ENCODE results near the gene TUBB4B.

The TUBB4B gene

GRCh38 chr9:137272241-137273094 is 31.4 kb downstream of the TUBB4B start:
- no peak for DNase-seq

DNA sequence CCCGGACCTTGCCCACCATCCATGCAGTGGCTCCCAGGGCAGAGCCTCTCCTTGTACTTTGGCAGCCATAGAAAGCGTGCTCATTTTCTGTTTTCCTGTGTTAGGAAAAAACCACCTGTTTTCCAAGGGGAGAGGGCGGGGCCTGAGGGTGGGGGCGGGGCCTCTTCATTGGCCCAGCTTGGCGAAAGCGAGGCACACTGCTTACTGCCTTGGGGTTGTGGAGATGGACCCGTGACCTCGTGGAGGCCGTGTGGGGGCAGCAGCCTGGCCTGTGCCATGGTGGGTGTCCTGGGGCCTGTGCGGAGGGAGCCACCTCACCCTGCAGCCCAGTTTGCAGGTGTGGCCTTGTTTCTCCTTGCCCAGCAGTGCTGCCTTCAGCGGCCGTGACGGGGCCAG is 32.0 kb downstream of the TUBB4B start:
- no peak for DNase-seq

GRCh38 chr9:137273611-137274320 is 32.7 kb downstream of the TUBB4B start:
- DNase-seq = no peak

DNA sequence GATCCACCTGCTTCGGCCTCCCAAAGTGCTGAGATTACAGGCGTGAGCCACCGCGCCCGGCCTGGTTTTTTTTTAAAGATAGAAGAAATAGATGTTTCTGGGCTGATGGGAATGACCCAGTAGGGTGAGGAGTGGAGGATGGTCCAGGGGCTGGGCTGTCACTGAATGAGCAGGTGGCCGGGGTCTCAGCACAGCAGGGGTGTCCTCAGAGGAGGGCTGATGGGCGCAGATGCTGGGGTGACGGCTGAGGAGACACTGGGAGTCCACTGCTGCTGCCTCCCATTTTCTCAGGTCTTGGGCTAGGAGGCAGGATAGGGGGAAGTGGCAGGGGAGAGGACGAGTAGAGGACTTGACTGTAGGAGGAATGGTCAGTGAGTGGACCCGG is 34.1 kb downstream of the TUBB4B start:
- DNase-seq = no peak

GRCh38 chr9:137275588-137276472 is 34.7 kb downstream of the TUBB4B start:
- no peak for DNase-seq

- no peak for DNase-seq
Observed at GRCh38 chr9:137276473-137277328, 35.6 kb downstream of the TUBB4B start.

- peak in 6 of 14 donors; percentile 19 to 45 (median 34) for DNase-seq
Observed at GRCh38 chr9:137277329-137278041, 36.4 kb downstream of the TUBB4B start, which contains the start of gene TOR4A. TSS of gene TOR4A (plus strand) at chr9:137277726. CDS start at chr9:137278690, 964 bp downstream.

GRCh38 chr9:137278061-137278701 is 37.1 kb downstream of the TUBB4B start:
- no peak for DNase-seq

GRCh38 chr9:137278721-137279711 is 37.9 kb downstream of the TUBB4B start:
- no peak for DNase-seq

DNA sequence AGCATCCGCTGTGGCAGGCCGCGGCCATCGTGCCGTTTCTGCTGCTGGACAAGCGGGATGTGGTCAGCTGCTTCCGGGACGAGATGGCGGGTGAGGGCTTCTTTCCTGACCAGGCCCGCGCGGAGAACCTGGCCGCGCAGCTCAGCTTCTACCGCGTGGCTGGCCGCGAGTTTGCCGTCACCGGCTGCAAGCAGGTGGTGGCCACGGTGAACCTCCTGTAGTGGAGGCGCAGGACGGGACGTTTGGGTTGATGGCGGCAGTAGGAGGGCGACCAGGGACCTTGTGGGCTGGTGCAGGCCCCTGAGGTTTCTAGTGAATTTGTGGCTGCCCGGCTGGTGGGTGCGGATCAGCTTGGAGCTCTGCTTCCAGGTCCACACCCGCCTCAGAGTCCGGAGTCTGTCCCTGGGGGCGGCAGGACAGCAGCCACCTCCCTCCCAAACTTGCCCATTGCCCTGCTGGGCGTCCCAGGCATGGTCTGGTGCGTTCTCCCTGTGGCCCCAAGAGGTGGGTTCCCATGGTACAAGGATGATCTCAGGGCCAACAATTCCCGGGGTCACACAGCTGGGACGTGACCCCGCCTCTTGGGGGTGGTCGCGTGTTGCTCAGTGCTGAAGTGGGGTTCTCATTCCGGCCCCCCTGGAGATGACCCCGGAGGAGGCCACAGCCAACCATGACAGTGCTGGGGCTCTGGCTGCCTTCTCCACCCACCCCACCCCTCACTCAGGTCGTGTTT is 38.8 kb downstream of the TUBB4B start:
- DNase-seq = no peak

- DNase-seq = no peak
Observed at GRCh38 chr9:137280474-137281344, 39.6 kb downstream of the TUBB4B start.

DNA sequence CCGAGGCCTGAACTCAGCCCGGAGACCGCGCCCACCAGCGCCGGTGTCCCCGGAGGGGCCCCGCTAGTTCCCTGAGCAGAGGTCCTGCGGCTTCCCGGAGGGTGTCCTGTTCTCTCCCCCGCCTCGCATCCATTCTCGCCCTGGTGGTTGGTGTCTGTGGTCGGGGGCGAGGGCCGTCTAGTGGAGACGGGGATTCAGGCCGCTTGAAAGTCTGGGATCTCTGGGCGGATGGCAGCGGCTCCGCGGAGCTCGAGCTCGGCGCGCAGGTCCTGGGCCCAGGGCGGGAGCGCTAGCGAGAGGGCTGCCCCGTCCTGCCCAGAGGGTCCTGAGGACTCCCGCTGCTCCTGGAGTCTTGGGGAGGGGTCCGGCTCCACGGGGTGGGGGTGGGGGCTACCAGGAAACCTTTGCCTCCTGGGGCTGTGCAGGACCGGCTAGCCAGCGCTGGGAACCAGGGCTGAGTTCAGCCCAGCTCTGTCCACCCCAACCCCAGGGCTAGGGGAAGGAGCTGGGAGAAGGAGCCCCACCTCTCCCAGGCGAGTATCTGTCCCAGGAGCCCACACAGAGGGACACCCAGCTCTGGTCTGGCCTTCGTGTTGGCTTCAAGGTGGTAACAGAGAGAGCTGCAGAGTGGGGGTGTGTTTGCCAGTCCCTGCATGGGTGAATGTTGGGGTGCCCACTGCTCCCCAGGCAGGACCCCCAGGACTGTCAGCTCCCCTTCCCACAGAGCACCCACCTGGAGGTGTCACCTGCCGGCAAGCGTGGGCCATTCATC is 40.4 kb downstream of the TUBB4B start:
- no peak for DNase-seq

DNA sequence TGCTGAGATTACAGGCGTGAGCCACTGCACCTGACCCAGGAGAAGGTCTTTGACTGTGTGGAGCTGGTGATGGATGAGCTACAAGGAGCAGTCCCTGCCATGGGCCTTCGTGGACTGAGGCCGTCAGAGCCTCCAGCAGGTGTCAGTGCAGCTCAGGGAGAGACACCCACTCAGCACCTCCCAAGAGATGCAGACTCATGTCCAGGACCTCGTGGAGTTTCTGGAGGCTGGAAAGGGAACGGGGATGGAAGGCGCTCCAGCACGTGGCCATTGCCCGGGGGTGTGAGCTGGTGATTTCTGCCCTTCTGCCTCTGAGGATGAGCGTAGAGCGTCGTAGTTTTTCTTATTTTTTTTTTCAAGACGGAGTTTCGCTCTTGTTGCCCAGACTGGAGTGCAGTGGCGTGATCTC is 45.9 kb downstream of the TUBB4B start:
- no peak for DNase-seq

DNA sequence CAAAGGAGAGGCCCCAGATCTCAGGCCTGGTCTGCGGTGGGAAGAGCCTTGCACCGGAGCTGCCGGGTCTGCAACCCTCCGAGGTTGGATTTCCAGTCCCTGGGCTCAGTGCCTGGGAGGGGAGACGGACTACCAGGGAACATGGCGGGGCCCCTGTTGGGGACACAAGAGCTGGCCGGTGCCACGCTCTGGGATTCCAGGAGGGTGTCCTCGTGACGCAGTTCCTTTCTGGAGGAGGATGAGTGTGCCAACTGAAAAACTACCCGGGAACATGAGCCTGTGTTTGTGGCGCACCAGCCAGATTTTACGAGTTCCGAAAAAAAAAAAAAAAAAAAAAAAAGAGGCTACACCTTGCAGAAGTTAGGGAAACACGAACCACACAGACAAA is 52.0 kb downstream of the TUBB4B start:
- no peak for DNase-seq

Measured in C1 segment of cervical spinal cord (tissue), 14 donors.